ENCODE results near the gene ACADL.
A peak's percentile ranks its signal among the peaks of the same experiment; 100 is the strongest.

Gene ACADL

GRCh38 chr2:210172219-210172575 is 53.0 kb downstream of the ACADL start:
- no peak for TF ChIP-seq CTCF (IDR thresholded peaks at IDR 0.05; ENCODE audit: low read depth, low read length)

GRCh38 chr2:210171309-210172218 is 53.7 kb downstream of the ACADL start, which contains the start of gene KANSL1L:
Gene KANSL1L (minus strand): TSS chr2:210171409. CDS start chr2:210154582, 16,827 bp downstream.
- TF ChIP-seq CTCF (IDR thresholded peaks at IDR 0.05; ENCODE audit: low read depth, low read length) = no peak
- in situ Hi-C loops (cut with HindIII; ENCODE audit: low sequenced_read_pairs) = no loop called here
- peak within 1 kb of the TSS; percentile 84 for H3K4me3 ChIP-seq (ENCODE audit: low read depth, low read length)
- DNase-seq (ENCODE audit: low read depth, low spot score) = peak; percentile 98

More at GRCh38 chr2:210172219-210172575, 53.0 kb downstream of the ACADL start:
- peak overlapping the region; percentile 63 for H3K4me3 ChIP-seq (ENCODE audit: low read depth, low read length)
- in situ Hi-C loops (cut with HindIII; ENCODE audit: low sequenced_read_pairs) = no loop called here
- no peak for DNase-seq (ENCODE audit: low read depth, low spot score)

DNA sequence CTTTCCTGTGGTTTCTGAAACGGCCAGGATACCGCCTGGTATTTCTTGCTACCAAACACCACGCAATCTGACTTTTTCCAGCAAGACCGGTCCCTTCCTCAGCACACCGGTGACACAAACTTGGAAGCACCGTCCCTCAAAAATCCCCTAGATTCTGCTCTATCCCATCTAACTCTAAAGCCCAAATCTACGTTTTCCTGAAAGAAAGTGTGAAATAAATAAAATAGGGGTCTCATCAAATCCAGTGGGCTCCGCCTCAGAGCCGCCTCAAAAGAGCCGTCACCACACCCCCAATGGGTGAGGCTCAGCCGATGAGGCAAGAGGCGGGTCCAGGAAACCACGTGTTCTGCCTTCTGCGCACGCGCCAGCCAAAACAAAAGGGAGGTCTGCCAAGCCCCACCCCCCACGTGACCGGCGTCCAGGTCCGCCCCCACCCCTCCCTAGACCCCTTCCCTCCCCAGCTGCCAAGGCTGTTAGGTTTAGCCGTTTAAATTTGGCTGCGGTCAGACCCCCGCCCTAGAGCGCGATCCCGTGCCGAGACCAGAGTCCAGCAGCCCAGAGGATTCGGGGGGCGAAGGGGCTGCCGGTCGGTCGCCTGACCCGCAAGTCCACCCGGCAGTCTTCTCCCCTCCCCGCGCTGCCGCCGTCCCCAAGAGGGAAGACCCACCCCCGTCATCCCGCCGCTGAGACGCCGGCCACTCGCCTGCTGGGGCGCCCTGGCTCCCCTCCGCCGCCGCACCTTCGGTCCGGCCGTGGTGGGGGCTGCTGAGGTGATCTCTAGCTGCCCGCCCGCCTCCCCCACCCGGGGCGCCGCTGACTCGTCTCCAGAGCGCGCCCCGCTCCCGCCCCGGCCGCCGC is 54.6 kb downstream of the ACADL start:
- peak; percentile 3 for TF ChIP-seq CTCF (IDR thresholded peaks at IDR 0.05; ENCODE audit: low read depth, low read length)
- peak; percentile 97 for DNase-seq (ENCODE audit: low read depth, low spot score)
- peak overlapping the region; percentile 84 for H3K4me3 ChIP-seq (ENCODE audit: low read depth, low read length)
- in situ Hi-C loops (cut with HindIII; ENCODE audit: low sequenced_read_pairs) = no loop called here

- DNase-seq (ENCODE audit: low read depth, low spot score) = no peak
- no peak for TF ChIP-seq CTCF (IDR thresholded peaks at IDR 0.05; ENCODE audit: low read depth, low read length)
- in situ Hi-C loops (cut with HindIII; ENCODE audit: low sequenced_read_pairs) = no loop called here
- peak overlapping the region; percentile 84 for H3K4me3 ChIP-seq (ENCODE audit: low read depth, low read length)
Observed at GRCh38 chr2:210170196-210170445, 55.1 kb downstream of the ACADL start.

- TF ChIP-seq CTCF (IDR thresholded peaks at IDR 0.05; ENCODE audit: low read depth, low read length) = no peak
- in situ Hi-C loops (cut with HindIII; ENCODE audit: low sequenced_read_pairs) = no loop called here
- peak; percentile 80 for DNase-seq (ENCODE audit: low read depth, low spot score)
- H3K4me3 ChIP-seq (ENCODE audit: low read depth, low read length) = peak overlapping the region; percentile 84
Observed at GRCh38 chr2:210169516-210170195, 55.6 kb downstream of the ACADL start.

- in situ Hi-C loops (cut with HindIII; ENCODE audit: low sequenced_read_pairs) = no loop called here
Observed at GRCh38 chr2:210167227-210167626, 58.0 kb downstream of the ACADL start.

More at GRCh38 chr2:210167227-210167626, 58.0 kb downstream of the ACADL start:
- no peak overlapping the region for H3K4me3 ChIP-seq (ENCODE audit: low read depth, low read length)
- TF ChIP-seq CTCF (IDR thresholded peaks at IDR 0.05; ENCODE audit: low read depth, low read length) = no peak
- DNase-seq (ENCODE audit: low read depth, low spot score) = peak; percentile 21

All from astrocyte of the spinal cord (primary cell).